B cell (primary cell): ENCODE data around the gene ERC1.

ENCODE experiments used
- EZH2 ChIP-seq: IDR thresholded peaks from 2 replicates; pipeline ENCODE4 v1.6.1; 2012; ENCODE audit warnings: borderline replicate concordance, low read depth, mild to moderate bottlenecking, moderate library complexity, low read length; ENCODE audit not compliant: insufficient read depth, poor library complexity, severe bottlenecking
- TF ChIP-seq, protein P1 (sequence below): fragments of 200-600 bp; IDR thresholded peaks from one replicate; pipeline ENCODE4 v1.8.0; 2022; ENCODE audit warnings: antibody characterized with exemption, mild to moderate bottlenecking

GRCh38 chr12:1491983-1492697 is 501.1 kb downstream of the ERC1 start:
- TF ChIP-seq, protein P1, sequence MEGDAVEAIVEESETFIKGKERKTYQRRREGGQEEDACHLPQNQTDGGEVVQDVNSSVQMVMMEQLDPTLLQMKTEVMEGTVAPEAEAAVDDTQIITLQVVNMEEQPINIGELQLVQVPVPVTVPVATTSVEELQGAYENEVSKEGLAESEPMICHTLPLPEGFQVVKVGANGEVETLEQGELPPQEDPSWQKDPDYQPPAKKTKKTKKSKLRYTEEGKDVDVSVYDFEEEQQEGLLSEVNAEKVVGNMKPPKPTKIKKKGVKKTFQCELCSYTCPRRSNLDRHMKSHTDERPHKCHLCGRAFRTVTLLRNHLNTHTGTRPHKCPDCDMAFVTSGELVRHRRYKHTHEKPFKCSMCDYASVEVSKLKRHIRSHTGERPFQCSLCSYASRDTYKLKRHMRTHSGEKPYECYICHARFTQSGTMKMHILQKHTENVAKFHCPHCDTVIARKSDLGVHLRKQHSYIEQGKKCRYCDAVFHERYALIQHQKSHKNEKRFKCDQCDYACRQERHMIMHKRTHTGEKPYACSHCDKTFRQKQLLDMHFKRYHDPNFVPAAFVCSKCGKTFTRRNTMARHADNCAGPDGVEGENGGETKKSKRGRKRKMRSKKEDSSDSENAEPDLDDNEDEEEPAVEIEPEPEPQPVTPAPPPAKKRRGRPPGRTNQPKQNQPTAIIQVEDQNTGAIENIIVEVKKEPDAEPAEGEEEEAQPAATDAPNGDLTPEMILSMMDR = no peak
- no peak for TF ChIP-seq EZH2
